Eye (tissue), 1 donor: Measurements from ENCODE around the gene PTCSC3.

Experiments used
- DNase-seq: peaks from one replicate; pipeline ENCODE4 v3.0.0-alpha.2; 2015

The PTCSC3 gene

GRCh38 chr14:36176524-36176923, at the start of gene PTCSC3:
TSS of gene PTCSC3 (minus strand) at chr14:36176722.
- peak; percentile 51 for DNase-seq

- DNase-seq = no peak
Observed at GRCh38 chr14:36226164-36226563, 49.6 kb upstream of the PTCSC3 start.

- no peak for DNase-seq
Observed at GRCh38 chr14:36224176-36224575, 47.7 kb upstream of the PTCSC3 start.

- no peak for DNase-seq
Observed at GRCh38 chr14:36223558-36223957, 47.0 kb upstream of the PTCSC3 start.

- no peak for DNase-seq
Observed at GRCh38 chr14:36222952-36223468, 46.5 kb upstream of the PTCSC3 start.

- no peak for DNase-seq
Observed at GRCh38 chr14:36222337-36222736, 45.8 kb upstream of the PTCSC3 start.

- peak; percentile 67 for DNase-seq
Observed at GRCh38 chr14:36221112-36221511, 44.6 kb upstream of the PTCSC3 start.

GRCh38 chr14:36217732-36218131, 41.2 kb upstream of the PTCSC3 start:
- DNase-seq = no peak

- no peak for DNase-seq
Observed at GRCh38 chr14:36217027-36217426, 40.5 kb upstream of the PTCSC3 start.

- no peak for DNase-seq
Observed at GRCh38 chr14:36215217-36215598, 38.7 kb upstream of the PTCSC3 start.

GRCh38 chr14:36214476-36215216, 38.1 kb upstream of the PTCSC3 start:
- no peak for DNase-seq

- DNase-seq = no peak
Observed at GRCh38 chr14:36212987-36213386, 36.5 kb upstream of the PTCSC3 start.

- DNase-seq = no peak
Observed at GRCh38 chr14:36212577-36212976, 36.1 kb upstream of the PTCSC3 start.

GRCh38 chr14:36208690-36209278, 32.3 kb upstream of the PTCSC3 start:
- no peak for DNase-seq

GRCh38 chr14:36207500-36207899, 31.0 kb upstream of the PTCSC3 start:
- no peak for DNase-seq

- DNase-seq = no peak
Observed at GRCh38 chr14:36204461-36205073, 28.0 kb upstream of the PTCSC3 start.

- DNase-seq = no peak
Observed at GRCh38 chr14:36198378-36198777, 21.9 kb upstream of the PTCSC3 start.

- no peak for DNase-seq
Observed at GRCh38 chr14:36194663-36195062, 18.1 kb upstream of the PTCSC3 start.

GRCh38 chr14:36192530-36192929, 16.0 kb upstream of the PTCSC3 start:
- DNase-seq = no peak

GRCh38 chr14:36183402-36183801, 6.9 kb upstream of the PTCSC3 start:
- DNase-seq = no peak

- DNase-seq = no peak
Observed at GRCh38 chr14:36181417-36181816, 4.9 kb upstream of the PTCSC3 start.

GRCh38 chr14:36177489-36177888, 967 bp upstream of the PTCSC3 start:
- no peak for DNase-seq

GRCh38 chr14:36174767-36175424, 1.6 kb downstream of the PTCSC3 start:
- DNase-seq = no peak

- no peak for DNase-seq
Observed at GRCh38 chr14:36173161-36173560, 3.4 kb downstream of the PTCSC3 start.
